GM12874 (cell line): ENCODE data around the gene FNBP1.

Experiments
- TF ChIP-seq, protein P1 (sequence below): IDR thresholded peaks from 2 replicates; pipeline ENCODE4 v1.5.1; 2011; ENCODE audit warnings: low read depth, mild to moderate bottlenecking, control low read depth, low read length, moderate library complexity; ENCODE audit not compliant: insufficient read depth

FNBP1 gene

DNA sequence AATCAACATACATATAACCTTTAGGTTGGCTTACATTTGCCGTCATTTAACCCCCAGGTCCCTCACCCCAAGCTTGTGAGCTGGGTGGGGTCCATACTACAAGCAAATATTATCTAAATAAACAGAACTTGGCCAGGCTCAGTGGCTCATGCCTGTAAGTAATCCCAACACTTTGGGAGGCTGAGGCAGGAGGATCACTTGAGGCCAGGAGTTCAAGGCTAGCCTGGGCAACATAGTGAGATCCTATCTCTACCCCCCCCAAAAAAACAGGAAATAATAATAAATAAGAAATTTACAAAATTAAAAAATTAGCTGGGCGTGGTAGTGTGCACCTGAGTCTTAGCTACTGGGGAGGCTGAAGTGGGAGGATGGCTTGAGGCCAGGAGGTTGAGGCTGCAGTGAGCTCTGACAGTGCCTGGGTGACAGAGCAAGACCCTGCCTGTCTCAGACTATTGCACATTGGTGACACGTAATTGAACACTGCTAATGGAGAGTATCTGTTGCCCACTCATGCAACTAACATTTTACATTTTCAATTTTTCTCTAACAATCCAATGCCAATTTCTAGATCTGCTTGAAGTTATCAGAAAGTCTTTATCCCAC lies 18.9 kb downstream of the FNBP1 start:
- TF ChIP-seq, protein P1, sequence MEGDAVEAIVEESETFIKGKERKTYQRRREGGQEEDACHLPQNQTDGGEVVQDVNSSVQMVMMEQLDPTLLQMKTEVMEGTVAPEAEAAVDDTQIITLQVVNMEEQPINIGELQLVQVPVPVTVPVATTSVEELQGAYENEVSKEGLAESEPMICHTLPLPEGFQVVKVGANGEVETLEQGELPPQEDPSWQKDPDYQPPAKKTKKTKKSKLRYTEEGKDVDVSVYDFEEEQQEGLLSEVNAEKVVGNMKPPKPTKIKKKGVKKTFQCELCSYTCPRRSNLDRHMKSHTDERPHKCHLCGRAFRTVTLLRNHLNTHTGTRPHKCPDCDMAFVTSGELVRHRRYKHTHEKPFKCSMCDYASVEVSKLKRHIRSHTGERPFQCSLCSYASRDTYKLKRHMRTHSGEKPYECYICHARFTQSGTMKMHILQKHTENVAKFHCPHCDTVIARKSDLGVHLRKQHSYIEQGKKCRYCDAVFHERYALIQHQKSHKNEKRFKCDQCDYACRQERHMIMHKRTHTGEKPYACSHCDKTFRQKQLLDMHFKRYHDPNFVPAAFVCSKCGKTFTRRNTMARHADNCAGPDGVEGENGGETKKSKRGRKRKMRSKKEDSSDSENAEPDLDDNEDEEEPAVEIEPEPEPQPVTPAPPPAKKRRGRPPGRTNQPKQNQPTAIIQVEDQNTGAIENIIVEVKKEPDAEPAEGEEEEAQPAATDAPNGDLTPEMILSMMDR = no peak

DNA sequence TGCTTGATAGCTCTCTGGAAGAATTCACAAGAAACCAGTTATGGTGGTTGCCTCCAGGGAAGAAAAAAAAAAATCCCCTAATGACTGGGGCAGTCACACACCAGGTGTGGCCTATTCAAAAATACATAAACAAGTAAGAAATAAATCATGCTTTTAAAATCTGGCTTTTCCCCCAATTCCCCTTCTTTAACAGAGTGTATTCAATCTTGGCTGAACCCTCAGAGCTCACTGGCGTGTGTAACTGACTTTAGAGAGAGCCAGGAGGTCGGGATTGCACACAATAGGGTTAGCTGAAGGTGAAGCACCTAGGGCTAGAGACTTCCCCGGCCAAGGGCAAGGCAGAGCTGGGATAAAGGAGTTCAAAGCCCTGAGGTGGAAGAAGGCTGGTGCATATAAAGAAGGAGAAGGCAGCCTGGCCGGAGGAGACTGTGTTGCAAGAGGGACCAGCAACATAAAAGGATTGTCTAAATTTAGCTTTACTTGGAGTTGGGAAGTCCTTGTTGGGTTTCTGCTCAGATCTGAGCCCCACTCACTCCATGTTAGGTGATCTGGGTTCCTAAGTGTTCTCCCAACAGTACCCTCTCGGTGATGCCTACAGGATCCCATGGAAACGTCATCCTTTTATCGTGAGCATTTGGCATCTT lies 19.7 kb downstream of the FNBP1 start:
- TF ChIP-seq, protein P1 = no peak

DNA sequence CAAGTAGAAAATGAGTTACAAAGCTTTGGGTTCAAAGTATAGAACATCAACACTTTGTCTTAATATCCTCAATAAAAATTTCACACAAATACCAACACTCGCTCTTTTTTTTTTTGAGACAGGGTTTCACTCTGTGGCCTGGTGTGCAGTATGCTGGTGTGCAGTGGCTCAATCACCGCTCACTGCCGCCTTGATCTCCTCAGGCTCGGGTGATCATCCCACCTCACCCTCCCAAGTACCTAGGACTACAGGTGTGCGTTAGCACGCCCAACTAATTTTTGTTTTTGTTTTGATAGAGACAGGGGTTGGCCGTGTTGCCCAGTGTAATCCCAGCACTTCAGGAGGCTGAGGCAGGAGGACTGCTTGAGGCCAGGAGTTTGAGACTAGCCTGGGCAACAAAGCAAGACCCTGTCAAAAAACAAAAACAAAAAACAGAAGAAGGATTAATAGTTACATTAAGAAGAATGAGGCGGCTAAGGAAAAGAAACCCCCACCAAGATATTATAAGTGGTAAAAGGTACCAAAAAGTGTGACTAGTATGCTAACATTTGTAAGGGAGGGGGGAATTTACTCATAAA lies 20.3 kb downstream of the FNBP1 start:
- TF ChIP-seq, protein P1 = no peak

DNA sequence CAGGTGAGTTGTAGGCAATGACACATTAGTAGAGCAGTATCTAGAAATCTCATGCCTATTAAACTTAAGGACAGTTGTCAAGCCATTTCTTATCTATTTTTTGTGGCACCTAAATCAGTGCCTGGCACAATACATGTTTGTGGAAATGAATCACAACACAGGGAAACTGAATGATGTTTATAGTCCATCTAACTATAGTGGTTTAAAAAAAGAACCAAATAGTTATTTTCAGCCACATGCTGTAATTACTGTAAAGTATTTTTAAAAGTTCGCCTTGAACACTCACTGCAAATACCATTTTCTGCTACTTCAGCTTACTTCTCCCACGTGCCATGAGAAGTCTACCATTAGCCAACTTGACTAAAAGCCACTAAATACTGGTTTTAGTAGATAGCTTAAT lies 21.9 kb downstream of the FNBP1 start:
- TF ChIP-seq, protein P1 = no peak

DNA sequence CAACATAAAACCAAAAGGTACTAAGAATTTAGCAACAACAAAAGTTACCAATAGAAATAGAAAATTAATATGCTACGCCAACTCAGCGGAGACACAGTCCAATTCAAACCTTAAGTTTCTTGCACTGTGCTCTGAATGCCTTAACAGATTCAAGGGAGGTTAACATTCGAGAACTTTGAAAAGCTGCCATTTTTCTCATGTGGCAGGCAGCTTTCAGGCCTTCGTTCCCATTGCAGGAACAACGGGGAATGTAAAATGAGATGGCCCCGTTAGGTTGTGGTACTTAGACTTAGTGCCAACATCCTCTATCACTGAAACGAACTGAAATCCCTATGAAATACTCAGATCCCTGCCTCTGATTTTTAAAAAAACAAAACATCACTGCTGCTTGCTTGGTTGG lies 22.4 kb downstream of the FNBP1 start:
- TF ChIP-seq, protein P1 = no peak

DNA sequence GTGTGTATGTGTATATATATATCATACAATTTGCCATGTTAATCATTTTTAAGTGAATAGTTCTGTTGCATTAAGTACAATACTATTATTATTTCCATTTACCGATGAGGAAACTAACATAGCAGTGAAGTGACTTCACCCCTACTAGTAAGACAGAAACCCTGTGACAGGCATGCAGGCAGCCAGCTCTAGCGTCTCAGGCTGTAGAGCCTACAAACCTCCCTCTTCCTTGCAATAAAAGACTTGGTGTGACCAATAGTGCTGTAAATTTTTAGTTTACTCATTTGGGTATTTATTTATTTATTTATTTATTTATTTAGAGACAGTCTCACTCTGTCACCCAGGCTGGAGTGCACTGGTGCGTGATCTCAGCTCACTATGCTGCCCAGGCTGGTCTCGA lies 24.7 kb downstream of the FNBP1 start:
- TF ChIP-seq, protein P1 = no peak

DNA sequence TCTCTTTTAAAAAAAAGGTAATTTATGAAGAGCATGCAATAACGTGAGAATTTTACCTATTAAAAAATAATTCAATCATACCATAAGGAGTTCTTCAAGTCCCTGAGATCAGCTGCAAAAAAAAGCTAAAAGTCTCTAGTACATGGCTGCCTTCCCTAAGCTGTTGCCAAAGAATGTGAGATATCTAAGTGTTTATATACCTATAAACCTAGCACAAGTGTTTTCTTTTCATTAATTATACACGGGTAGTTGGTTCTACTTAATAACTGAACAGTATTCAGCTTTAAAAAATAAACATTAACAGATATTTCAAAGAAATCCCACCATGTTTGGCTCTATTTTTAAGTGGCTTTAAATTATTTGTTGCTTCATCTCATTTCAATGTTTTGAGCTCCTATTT lies 25.9 kb downstream of the FNBP1 start:
- TF ChIP-seq, protein P1 = no peak
